ENCODE measurements around the gene FAM110C.

The FAM110C gene

DNA sequence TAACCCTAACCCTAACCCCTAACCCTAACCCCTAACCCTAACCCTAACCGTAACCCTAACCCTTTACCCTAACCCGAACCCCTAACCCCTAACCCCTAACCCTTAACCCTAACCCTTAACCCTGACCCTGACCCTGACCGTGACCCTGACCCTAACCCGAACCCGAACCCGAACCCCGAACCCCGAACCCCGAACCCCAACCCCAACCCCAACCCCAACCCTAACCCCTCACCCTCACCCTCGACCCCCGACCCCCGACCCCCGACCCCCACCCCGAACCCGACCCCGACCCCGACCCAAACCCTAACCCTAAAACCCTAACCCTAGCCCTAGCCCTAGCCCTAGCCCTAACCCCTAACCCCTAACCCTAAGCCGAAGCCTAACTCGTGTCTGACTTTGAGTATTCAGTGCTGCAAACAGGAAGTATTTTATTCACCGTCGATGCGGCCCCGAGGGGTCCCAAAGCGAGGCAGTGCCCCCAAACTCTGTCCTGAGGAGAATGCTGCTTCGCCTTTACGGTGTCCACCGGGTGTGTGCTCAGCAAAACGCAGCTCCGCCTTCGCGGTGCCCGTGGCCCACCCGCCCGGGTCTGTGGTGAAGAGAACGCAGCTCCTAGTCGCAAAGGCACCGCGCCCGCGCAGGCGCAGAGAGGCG is 36.0 kb downstream of the FAM110C start:
- Histone ChIP-seq H4K20me1 (ENCODE audit: insufficient read depth, low read length) (no peaks in the 10 kb centered on the region), H2AFZ (ENCODE audit: low read depth, low read length) (no peak overlapping the region), H3K9ac (ENCODE audit: low read depth, low read length) (no peak overlapping the region), H3K27me3 (ENCODE audit: insufficient read depth, low read length, poor library complexity) (no peaks in the 10 kb centered on the region), H3K79me2 (ENCODE audit: insufficient read depth, low read length) (no peaks in the 10 kb centered on the region), H3K36me3 (ENCODE audit: insufficient read depth, low read length) (no peaks in the 10 kb centered on the region), H3K4me3 (ENCODE audit: low read depth in 1 of 2, low read length in 2 of 2) (no peak overlapping the region), H3K27ac (ENCODE audit: low read length) (no peak overlapping the region), H3K4me2 (ENCODE audit: insufficient read depth, low read length) (no peak overlapping the region), H3K4me1 (ENCODE audit: insufficient read depth, low read length) (no peaks in the 10 kb centered on the region), H3K9me3 (ENCODE audit: insufficient read depth, low read length, severe bottlenecking) (peaks cover 11% of the 10 kb centered on the region)
- TF ChIP-seq CTCF (IDR thresholded peaks at IDR 0.05; ENCODE audit: borderline replicate concordance, extremely low read depth, low read length, poor library complexity, severe bottlenecking) = no peak
- TF ChIP-seq EZH2 (IDR thresholded peaks at IDR 0.05; ENCODE audit: borderline replicate concordance, low read depth, low read length, severe bottlenecking) = no peak
- ATAC-seq (ENCODE audit: insufficient read depth, low read depth) (no peak), DNase-seq (no peak)
